CD4-positive, alpha-beta T cell treated with Interleukin-12 subunit alpha and Interleukin-12 subunit beta, for 1 hour (primary cell): ENCODE results near the gene HAPSTR1.
"Not testable (repeated sequence)": the region's sequence is repeated elsewhere in the genome, so short reads cannot be mapped to it uniquely, and the experiment has no call there.

Experiments used
- DNase-seq: peaks from one replicate; pipeline ENCODE4 v3.0.0-alpha.2; 2020

Gene HAPSTR1

GRCh38 chr16:9090960-9091866 lies at the start of gene HAPSTR1:
Gene HAPSTR1, plus strand, starts transcription at chr16:9091644. Its CDS starts 401 bp downstream, at chr16:9092045.
- peak; percentile 100 for DNase-seq

DNA sequence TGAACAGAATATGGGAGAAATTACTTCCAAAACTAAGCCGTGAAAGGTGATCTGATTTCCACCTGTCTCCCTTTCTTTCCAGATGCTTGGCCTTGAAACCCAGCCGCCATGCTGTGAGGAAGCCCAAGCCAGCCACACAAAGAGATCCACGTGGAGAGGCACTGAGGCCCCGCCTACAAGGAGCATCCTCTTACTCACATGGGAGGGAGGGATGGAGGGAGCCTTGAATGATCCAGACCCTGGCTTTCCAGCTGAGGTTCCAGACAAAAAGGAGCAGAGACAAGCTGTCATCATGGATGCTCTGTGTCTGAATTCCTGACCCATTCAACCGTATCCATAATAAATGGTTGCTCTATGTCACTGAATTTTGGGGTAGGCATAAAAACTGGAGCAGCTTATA lies 48.9 kb upstream of the HAPSTR1 start:
- DNase-seq: no peak

- no peak for DNase-seq
These were observed 48.3 kb upstream of the HAPSTR1 start for GRCh38 chr16:9042964-9043680.

- DNase-seq: not testable (repeated sequence)
These were observed 45.9 kb upstream of the HAPSTR1 start for GRCh38 chr16:9045562-9045961.

GRCh38 chr16:9046667-9047055 lies 44.8 kb upstream of the HAPSTR1 start:
- no peak for DNase-seq

- DNase-seq: peak; percentile 18
These were observed 43.6 kb upstream of the HAPSTR1 start for GRCh38 chr16:9047689-9048301.

DNA sequence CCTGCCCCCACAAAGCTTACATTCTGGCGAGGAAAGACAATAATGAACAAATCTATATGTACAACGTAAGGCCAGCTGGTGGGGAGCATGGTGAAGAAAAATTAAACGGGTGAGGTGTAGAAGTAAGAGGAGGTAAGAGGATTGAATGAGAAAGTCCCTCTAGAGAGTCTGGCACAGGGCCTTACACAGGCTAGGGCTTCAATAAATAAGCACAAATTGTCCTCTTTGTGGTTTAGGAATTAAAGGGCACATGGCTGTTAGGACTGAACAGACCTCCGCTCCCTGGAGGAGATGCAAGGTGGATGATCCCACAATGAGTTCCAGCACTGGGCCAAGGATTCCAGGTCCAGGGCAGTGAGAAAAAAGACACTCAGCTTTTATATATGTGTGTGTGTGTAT lies 43.1 kb upstream of the HAPSTR1 start:
- no peak for DNase-seq

- no peak for DNase-seq
These were observed 42.2 kb upstream of the HAPSTR1 start for GRCh38 chr16:9049241-9049640.

- peak; percentile 9 for DNase-seq
These were observed 41.2 kb upstream of the HAPSTR1 start for GRCh38 chr16:9050102-9050830.

DNA sequence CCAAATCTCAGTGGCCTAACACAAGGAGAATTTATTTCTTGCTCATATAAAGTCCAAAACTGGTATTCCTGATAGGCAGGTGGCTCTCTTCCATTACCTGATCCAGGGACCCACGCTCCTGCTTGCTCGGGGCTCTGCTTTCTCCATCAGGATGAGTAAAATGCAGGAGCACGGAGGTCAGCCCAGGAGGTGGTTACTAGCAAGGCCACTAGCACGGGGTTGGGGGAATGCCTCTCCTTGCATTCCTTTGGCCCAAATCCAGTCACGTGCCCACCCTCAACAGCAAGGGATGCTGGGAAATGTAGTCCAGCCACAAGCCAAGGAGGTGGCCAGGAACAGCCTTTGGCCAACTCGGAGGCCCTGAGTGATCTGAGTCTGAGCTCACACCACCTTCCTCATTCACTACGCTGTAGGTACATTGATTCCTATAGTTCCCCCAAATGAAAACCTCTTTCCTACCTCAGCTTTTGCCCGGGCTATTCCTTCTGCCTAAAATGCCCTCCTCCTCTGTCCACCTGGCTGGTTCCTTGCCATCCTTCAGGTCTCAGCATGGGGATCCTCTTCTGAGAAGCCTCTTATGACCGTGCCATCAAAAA lies 38.3 kb upstream of the HAPSTR1 start:
- DNase-seq: no peak

DNA sequence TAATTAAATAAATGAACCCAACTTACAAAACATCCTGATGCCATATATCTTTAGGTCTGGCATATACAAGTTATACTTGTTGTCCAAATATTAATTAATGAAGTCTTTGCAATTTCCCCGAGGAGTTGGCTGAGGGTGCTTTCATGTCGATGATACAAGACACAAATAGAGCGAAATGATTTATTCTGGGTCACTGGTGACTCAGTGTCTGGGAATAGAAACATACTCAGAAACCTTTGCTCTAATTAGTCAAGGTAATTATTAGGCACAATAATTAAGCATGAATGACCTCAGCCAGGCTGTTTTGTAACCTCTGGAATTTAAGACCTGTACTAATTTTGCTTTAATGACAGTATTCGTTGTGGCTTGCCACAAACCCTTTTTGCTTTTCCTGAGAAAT lies 37.0 kb upstream of the HAPSTR1 start:
- DNase-seq: no peak

DNA sequence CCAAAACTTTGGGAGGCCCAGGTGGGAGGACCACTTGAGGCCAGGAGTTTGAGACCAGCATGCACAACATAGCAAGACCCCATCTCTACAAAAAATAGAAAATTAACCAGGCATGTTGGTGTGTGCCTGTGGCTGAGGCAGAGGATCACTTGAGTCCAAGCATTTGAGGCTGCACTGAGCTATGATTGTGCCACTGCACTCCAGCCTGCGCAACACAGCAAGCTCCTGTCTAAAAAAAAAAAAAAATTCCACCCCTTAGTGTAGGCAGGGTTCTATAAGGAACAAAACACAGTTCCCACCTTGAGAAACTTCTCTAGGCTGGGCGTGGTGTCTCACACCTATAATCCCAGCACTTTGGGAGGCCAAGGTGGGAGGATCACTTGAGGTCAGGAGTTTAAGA lies 36.3 kb upstream of the HAPSTR1 start:
- no peak for DNase-seq

DNA sequence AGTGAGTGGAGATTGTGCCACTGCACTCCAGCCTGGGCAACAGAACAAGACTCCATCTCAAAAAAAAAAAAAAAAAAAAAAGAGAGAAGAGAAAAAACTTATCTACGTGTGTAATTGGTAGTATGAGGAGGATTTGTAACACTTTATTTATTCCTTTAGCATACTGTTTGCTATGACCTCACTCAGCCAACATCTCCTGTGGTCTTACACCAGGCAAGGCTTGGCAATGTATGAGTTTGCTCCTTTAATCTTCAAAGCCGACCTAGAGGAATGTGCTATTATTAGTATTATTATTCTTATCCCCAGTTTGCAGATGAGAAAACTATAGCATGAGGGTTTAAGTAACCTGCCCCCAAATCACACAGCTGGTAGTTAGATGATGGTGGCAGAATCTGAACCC lies 35.8 kb upstream of the HAPSTR1 start:
- no peak for DNase-seq

DNA sequence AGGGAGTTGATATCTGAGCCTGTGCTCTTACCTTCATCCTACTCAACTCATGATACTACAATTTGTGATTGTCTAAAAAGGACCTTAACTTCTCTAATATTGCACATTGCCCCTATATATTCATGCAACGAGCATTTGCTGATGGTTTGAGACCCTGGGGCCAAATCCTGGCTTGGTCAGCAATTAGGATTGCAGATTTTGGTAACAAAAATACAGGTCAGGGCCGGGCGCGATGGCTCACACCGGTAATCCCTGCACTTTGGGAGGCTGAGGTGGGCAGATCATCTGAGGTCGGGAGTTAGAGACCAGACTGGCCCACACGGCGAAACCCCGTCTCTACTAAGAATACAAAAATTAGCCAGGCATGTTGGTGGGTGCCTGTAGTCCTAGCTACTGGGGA lies 35.4 kb upstream of the HAPSTR1 start:
- DNase-seq: no peak

GRCh38 chr16:9058211-9058610 lies 33.2 kb upstream of the HAPSTR1 start:
- DNase-seq: no peak

GRCh38 chr16:9060225-9060624 lies 31.2 kb upstream of the HAPSTR1 start:
- DNase-seq: no peak

GRCh38 chr16:9061358-9061813 lies 30.1 kb upstream of the HAPSTR1 start:
- DNase-seq: no peak

GRCh38 chr16:9062301-9062700 lies 29.1 kb upstream of the HAPSTR1 start:
- no peak for DNase-seq

GRCh38 chr16:9065077-9065476 lies 26.4 kb upstream of the HAPSTR1 start:
- DNase-seq: no peak

GRCh38 chr16:9068886-9069285 lies 22.6 kb upstream of the HAPSTR1 start:
- DNase-seq: no peak

- DNase-seq: no peak
These were observed 21.2 kb upstream of the HAPSTR1 start for GRCh38 chr16:9070254-9070653.

DNA sequence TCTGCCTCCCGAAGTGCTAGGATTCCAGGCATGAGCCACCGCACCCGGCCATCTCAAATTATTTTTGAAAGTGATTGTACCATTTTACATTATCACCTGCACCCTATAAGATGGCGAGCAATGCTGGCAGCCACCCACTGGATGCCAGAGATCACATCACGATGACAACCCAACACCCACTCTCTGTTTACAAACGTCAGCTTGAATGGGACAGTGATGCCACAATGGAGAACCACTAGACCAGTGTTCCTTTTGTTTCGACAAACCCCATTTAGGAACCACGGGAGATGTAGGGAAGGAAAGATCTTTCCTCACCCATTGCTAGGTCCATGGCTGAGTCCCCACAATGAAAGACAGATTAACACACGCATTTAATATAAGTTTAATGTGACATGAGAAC lies 20.1 kb upstream of the HAPSTR1 start:
- DNase-seq: no peak
